HG03280 (cell line): ENCODE results near the gene RAB3IP.

Experiments
- ATAC-seq: cut with Tn5 transposase; IDR thresholded peaks from one replicate; pipeline ENCODE4 v1.9.1; 2021; ENCODE audit warnings: mild to moderate bottlenecking, moderate library complexity; ENCODE audit not compliant: unreplicated experiment

Gene RAB3IP

GRCh38 chr12:69738351-69739286 is at the start of gene RAB3IP:
Gene RAB3IP (plus strand): TSS chr12:69738860. CDS start chr12:69755409, 16,549 bp downstream.
- peak; percentile 89 for ATAC-seq

DNA sequence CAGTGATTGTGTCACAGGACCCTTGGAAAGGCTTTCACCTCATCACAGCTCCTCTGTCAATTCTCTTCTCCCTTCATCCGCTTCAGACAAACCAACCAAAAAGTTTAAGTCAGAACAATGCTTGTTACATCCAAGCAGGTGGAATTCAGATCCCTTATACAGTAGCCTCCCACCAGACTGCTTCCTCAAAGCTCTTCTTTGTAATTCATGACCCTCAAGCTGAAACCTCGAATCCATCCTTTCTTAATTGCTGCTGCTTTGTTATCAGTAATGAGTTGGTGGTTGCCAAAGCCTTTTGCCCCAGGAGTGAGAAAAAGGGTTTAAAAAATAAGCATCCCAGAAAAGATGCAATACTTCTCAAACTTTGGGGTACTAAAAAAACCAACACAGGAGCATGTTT is 49.0 kb upstream of the RAB3IP start:
- ATAC-seq, result no peak

DNA sequence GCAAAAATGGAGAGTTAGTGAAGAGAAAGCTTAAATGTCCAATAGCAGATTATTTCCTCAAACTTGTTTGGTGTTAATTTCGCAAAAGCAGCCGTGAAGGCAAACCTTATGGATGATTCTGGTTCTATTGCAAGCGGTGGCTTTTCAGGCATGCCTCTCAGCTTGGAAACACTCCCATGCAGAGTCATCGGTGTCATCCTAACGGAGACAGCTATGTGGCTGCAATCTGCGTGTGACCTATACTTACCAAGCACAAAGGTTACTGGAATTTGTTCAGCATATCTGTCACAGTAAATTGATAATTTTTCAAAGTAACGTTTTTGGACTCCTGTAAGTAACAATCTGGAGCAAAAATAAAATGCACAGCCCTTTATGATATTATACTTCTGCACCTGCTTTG is 44.5 kb upstream of the RAB3IP start:
- ATAC-seq, result no peak

DNA sequence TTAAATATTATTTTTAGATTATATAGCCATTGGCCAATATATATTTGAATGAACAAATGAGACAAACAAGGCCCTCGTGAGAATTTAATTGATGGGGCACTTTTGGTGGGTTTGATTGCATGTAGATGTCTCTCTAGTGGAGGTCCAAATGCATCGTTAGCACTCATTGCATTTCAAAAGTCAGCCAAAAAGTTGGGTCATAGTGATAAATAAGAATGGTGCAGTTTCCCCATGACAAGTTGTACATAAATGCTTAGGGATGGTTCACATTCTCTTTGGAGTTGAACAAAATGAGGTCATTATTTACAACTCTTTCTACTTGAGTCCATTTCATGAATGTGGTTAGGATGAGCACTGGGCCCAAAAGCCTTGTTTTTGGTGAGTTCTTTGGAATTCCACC is 40.6 kb upstream of the RAB3IP start:
- ATAC-seq, result no peak

GRCh38 chr12:69698769-69699540 is 39.7 kb upstream of the RAB3IP start, which contains the start of gene BEST3:
Gene BEST3 (minus strand): TSS chr12:69699303. CDS start chr12:69697798, 1,505 bp downstream.
- no peak for ATAC-seq

DNA sequence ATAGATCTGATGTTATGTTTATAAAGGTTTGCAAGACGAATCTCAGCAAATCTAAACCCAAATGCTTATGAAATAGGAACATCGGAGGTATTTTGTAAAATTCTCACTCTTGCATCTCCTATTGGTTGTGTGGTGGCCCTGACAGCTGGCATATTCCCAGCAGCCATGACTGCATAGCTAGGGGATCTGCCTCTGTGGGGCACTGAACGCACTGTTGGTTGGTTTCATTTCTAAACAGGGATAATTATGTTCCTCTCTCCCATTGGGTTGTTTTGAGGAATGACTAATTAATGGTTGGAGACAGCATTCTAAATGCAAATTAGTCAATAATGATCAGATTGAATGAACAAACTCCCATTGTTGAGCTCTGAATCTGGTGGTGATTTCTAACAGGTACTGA is 36.8 kb upstream of the RAB3IP start:
- no peak for ATAC-seq

DNA sequence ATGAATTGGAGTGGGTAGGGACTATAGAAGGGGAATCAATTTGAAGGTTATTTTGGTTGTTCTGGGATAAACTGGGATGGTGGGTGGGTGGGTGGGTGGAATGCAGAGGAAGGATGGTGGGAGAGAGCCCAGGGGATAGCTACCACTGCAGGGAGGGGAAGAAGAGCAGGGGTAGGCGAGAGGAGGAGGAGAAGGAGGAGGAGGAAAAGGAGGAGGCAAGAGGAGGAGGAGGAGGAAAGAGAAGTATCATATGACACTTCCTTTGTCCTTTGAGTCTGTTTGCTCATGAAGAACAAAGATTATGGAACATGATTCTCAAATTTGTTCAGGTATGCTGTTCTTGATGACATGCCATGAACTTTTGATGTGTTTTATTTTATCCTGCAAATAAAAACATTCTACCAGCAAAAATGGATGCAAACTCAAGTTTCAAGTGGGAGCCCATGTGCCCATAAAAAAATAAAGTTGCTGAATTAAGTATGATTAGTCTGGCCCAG is 35.5 kb upstream of the RAB3IP start:
- ATAC-seq, result no peak

DNA sequence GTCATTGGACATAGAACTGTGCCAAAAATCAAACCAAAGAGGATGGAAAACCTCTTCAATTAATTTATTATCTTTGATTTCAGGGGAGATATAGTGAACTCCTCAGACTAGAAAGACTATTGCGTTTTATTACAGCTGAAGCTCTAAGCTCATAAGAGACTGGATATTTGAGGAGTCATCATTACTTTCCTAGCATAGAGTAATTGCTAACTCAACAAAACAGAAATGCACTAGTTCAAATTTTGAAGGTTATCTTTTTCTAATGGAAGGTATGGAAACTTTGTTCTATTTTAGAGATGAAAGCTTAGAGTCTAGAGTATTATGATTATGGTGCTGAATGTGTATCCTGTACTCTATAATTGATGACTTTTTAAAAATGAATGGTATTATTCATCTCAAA is 34.3 kb upstream of the RAB3IP start:
- ATAC-seq, result no peak

DNA sequence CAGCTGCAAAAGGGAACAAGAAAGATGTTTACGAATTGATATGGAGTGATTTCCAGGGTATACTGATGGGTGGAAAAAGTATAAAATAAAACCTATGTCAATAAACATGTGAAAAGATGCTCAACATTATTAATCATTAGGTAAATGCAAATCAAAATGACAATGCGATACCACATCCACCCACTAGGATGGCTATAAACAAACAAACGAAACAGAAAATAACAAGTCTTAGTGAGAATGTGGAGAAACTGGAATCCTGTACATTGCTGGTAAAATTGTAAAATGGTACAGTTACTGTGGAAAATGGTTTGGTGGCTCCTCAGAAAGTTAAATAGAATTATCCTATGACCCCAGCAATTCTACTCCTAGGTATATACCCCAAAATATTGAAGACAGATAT is 30.0 kb upstream of the RAB3IP start:
- ATAC-seq, result no peak

DNA sequence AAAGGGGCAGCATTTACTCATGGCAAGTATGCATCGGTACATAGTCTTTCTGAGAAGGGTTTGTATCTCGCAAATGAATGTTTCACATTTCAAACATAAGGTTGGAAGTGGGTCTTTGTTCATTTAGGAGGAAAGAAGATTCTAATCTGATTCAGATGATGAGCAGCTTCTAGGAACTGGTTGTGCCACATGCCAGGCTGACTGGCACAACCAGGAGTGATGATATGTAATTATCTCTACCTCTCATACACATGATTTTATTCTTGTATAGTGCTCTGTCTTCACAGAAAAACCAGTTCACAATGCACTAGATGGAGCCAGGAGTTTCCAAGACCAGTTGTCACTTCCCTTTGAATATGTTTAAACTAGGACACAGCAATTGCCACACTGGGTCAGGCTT is 25.8 kb upstream of the RAB3IP start:
- ATAC-seq, result no peak

DNA sequence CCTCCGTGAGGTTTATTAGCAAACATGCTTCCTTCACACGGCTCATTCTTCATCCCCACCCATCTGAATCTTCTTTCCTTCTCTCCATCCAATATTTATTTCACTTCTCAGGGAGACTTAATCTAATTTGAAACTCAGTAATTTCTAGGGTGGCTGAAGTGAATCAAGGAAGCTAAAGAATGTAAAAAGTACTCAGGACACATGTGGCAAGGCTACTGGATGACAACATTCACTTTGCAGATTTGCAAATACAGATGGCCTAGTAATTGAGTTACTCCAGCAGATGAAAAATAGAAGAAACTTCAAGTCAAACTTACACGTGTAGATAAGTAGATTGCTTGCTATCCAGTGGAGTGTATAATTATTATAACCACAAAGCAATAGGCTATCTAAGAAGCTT is 24.1 kb upstream of the RAB3IP start:
- no peak for ATAC-seq

DNA sequence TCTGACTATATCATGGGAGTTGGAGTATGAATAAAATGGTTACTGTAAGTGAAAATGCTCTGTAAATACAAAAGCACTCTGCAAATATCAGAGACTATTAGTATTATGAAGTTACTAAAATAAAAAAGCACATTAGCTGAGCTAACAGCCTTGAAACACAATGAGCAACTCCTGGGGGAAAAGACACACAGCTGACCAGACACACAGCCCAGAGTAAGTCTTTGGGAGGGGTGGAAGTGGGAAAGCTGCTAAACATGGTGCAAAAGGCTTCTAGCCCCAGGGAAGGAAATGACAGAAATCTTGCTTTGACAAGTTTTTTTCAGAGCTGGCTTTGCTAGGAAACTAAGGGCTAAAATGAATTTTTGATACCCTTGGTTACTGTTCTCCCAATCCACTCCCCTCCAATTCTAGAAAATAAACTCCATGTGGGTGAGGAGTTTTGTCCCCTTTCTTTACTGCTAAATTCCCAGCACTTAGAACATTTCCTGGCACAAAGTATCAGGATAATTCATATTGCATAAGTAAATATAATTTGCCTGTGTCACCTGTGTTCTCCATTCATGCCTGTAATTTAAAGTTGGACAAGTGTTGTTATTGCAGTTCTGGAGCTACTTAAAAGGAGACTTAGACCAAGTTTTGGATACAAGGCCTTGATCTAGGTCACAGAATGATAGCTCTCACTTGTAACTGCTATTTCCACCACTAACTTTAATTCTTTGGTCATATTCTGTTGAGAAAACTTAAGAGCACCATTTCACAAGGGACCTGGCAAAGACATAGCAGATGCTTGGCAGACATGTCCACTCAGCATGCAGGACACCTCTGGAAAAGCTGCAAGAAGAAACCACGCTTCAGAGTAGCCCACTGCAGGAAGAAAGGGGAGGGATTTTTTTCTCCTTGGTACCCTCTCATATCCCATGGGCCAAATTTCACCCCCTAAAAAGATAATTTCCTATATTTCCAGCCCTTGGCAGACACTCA is 19.0 kb upstream of the RAB3IP start:
- no peak for ATAC-seq

GRCh38 chr12:69720750-69721149 is 17.9 kb upstream of the RAB3IP start:
- ATAC-seq, result no peak

- ATAC-seq, result no peak
These were observed 11.7 kb upstream of the RAB3IP start for GRCh38 chr12:69726922-69727321.

GRCh38 chr12:69732088-69732487 is 6.6 kb upstream of the RAB3IP start:
- ATAC-seq, result no peak

DNA sequence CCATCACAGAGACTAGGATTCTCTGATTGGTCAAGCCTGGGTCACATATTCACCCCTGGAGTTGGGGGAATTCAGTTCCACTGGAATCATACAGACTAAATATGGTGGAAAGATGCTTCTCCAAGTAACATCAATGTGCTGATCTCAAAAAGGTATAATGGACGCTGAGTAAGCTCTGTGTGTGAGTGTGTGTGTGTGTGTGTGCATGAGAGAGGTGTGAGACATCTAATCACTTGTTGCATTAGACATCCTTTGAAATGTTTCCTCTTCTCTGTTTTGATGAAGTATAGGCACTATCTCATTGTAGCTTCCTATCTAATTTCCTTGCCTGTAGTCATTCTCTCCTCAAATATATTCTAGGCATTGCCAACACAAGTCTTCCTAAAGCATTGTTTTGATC is 5.0 kb upstream of the RAB3IP start:
- ATAC-seq, result no peak

GRCh38 chr12:69739287-69740191 is 879 bp downstream of the RAB3IP start:
- peak; percentile 24 for ATAC-seq

- no peak for ATAC-seq
These were observed 5.4 kb downstream of the RAB3IP start for GRCh38 chr12:69744109-69744508.

DNA sequence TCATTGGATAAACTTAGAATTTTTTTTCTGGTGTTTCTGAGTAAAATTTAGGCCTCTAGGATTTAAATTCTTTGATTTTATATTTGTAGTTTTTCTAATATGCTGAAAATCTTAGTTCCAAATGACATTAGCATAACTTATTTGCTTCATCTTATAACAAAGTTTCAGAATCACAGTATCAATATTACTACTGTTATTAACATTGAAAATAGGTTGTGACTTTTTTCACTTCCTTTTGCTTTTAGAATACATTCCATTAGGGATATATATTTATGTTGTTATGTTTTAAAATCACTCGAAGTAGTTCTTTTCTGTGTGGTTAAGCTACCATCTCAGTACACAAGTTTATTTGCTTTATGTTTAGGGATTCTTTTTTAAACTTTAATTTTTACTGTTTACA is 12.8 kb downstream of the RAB3IP start:
- ATAC-seq, result no peak
